Measurements from ENCODE around the gene NEDD9. TPM values are rescaled to one million over a fixed set of nuclear protein-coding genes. Genes with fewer than 3 reads are reported as not detected.

Gene NEDD9
- total RNA-seq, 1 experiment from 2014 or later, result 4.4 TPM

- no peak for TF ChIP-seq CTCF (IDR thresholded peaks at IDR 0.05; ENCODE audit: unreplicated experiment)
- Mint-ChIP-seq H3K27me3 (ENCODE audit: insufficient read depth, unreplicated experiment) (no peaks in the 10 kb centered on the region), H3K9me3 (ENCODE audit: unreplicated experiment) (no peaks in the 10 kb centered on the region), H3K4me1 (ENCODE audit: insufficient read depth, unreplicated experiment) (peaks cover 14% of the 10 kb centered on the region), H3K36me3 (ENCODE audit: insufficient read depth, unreplicated experiment) (no peaks in the 10 kb centered on the region), H3K27ac (ENCODE audit: low read depth, unreplicated experiment) (peak overlapping the region; percentile 71), H3K4me3 (ENCODE audit: unreplicated experiment) (no peak overlapping the region)
- no TSS peak for BruUV-seq (replicated peaks)
- intact Hi-C loops (cut with micrococcal nuclease), result no loop called here
- POLR2A ChIA-PET, result interaction anchor here (0.7 to 1.6 kb wide), 4 partner anchors 17 to 181 kb away, joined by 3 to 4 read pairs (median 4); partner anchors contain the start of gene NEDD9
- peak; percentile 70 for DNase-seq (ENCODE audit: unreplicated experiment)
- CTCF ChIA-PET, result interaction anchor here (0.6 to 2.4 kb wide), 6 partner anchors 8 to 1104 kb away, joined by 3 to 16 read pairs (median 3); no protein-coding TSS in a partner anchor
These were observed 19.3 kb upstream of the NEDD9 start for GRCh38 chr6:11251553-11252360.

GRCh38 chr6:11250108-11250507 is 17.6 kb upstream of the NEDD9 start:
- CTCF ChIA-PET, result interaction anchor here (0.6 kb wide), 2 partner anchors 179 to 1272 kb away, joined by 3 to 4 read pairs; no protein-coding TSS in a partner anchor
- peaks cover 14% of the 10 kb centered on the region for H3K4me1 Mint-ChIP-seq (ENCODE audit: insufficient read depth, unreplicated experiment)

GRCh38 chr6:11248974-11249761 is 16.7 kb upstream of the NEDD9 start:
- Mint-ChIP-seq H3K27me3 (ENCODE audit: insufficient read depth, unreplicated experiment) (no peaks in the 10 kb centered on the region), H3K9me3 (ENCODE audit: unreplicated experiment) (no peaks in the 10 kb centered on the region), H3K4me3 (ENCODE audit: unreplicated experiment) (no peak overlapping the region), H3K27ac (ENCODE audit: low read depth, unreplicated experiment) (no peak overlapping the region), H3K36me3 (ENCODE audit: insufficient read depth, unreplicated experiment) (no peaks in the 10 kb centered on the region), H3K4me1 (ENCODE audit: insufficient read depth, unreplicated experiment) (peaks cover 14% of the 10 kb centered on the region)
- POLR2A ChIA-PET, result no interaction called here
- no peak for TF ChIP-seq CTCF (IDR thresholded peaks at IDR 0.05; ENCODE audit: unreplicated experiment)
- DNase-seq (ENCODE audit: unreplicated experiment), result no peak
- no TSS peak for BruUV-seq (replicated peaks)
- intact Hi-C loops (cut with micrococcal nuclease), result no loop called here
- CTCF ChIA-PET, result no interaction called here

More at GRCh38 chr6:11250108-11250507, 17.6 kb upstream of the NEDD9 start:
- intact Hi-C loops (cut with micrococcal nuclease), result no loop called here
- POLR2A ChIA-PET, result no interaction called here
- Mint-ChIP-seq H3K36me3 (ENCODE audit: insufficient read depth, unreplicated experiment) (no peaks in the 10 kb centered on the region), H3K9me3 (ENCODE audit: unreplicated experiment) (no peaks in the 10 kb centered on the region), H3K4me3 (ENCODE audit: unreplicated experiment) (no peak overlapping the region), H3K27me3 (ENCODE audit: insufficient read depth, unreplicated experiment) (no peaks in the 10 kb centered on the region), H3K27ac (ENCODE audit: low read depth, unreplicated experiment) (no peak overlapping the region)
- no TSS peak for BruUV-seq (replicated peaks)
- TF ChIP-seq CTCF (IDR thresholded peaks at IDR 0.05; ENCODE audit: unreplicated experiment), result no peak
- DNase-seq (ENCODE audit: unreplicated experiment), result no peak

- no peak for DNase-seq (ENCODE audit: unreplicated experiment)
- Mint-ChIP-seq H3K9me3 (ENCODE audit: unreplicated experiment) (peaks cover 6% of the 10 kb centered on the region), H3K4me3 (ENCODE audit: unreplicated experiment) (no peak overlapping the region), H3K27me3 (ENCODE audit: insufficient read depth, unreplicated experiment) (no peaks in the 10 kb centered on the region), H3K27ac (ENCODE audit: low read depth, unreplicated experiment) (no peak overlapping the region), H3K36me3 (ENCODE audit: insufficient read depth, unreplicated experiment) (no peaks in the 10 kb centered on the region), H3K4me1 (ENCODE audit: insufficient read depth, unreplicated experiment) (peaks cover 8% of the 10 kb centered on the region)
- CTCF ChIA-PET, result no interaction called here
- intact Hi-C loops (cut with micrococcal nuclease), result no loop called here
- BruUV-seq (replicated peaks), result no TSS peak
- no peak for TF ChIP-seq CTCF (IDR thresholded peaks at IDR 0.05; ENCODE audit: unreplicated experiment)
- POLR2A ChIA-PET, result no interaction called here
These were observed 14.3 kb upstream of the NEDD9 start for GRCh38 chr6:11246722-11247121.

Data from MCF 10A (cell line).